OCI-LY1 (cell line): Measurements from ENCODE around the gene SLIT3.

Experiments
- H2AFZ ChIP-seq: fragments of 200-600 bp; sonication (generic), shearing (Covaris generic); 2 replicates; pipeline ENCODE4 v1.6.0; 2014; ENCODE audit warnings: antibody characterized with exemption, mild to moderate bottlenecking, low read length
- H3F3A ChIP-seq: fragments of 200-600 bp; sonication (generic), shearing (Covaris generic); 2 replicates; pipeline ENCODE4 v1.6.0; 2014; ENCODE audit warnings: mild to moderate bottlenecking, antibody characterized with exemption, low read length, moderate library complexity; ENCODE audit not compliant: insufficient read depth
- H3K27ac ChIP-seq: fragments of 200-600 bp; sonication (generic); 2 replicates; pipeline ENCODE4 v1.5.1; 2014; ENCODE audit warnings: low read length, mixed run types, mild to moderate bottlenecking, low read depth; ENCODE audit not compliant: poor library complexity, severe bottlenecking
- H3K27me3 ChIP-seq: fragments of 200-600 bp; sonication (generic); 2 replicates; pipeline ENCODE4 v1.6.0; 2014; ENCODE audit warnings: antibody characterized with exemption, mild to moderate bottlenecking, low read length, moderate library complexity; ENCODE audit not compliant: insufficient read depth
- H3K36me3 ChIP-seq: fragments of 200-600 bp; sonication (generic); 2 replicates; pipeline ENCODE4 v1.6.1; 2014; ENCODE audit warnings: mild to moderate bottlenecking, antibody characterized with exemption, low read length, moderate library complexity, mixed read lengths; ENCODE audit not compliant: insufficient read depth
- H3K4me1 ChIP-seq: fragments of 200-600 bp; sonication (generic); 2 replicates; pipeline ENCODE4 v1.5.1; 2014; ENCODE audit warnings: mild to moderate bottlenecking, low read length, moderate library complexity; ENCODE audit not compliant: insufficient read depth, severe bottlenecking
- H3K4me2 ChIP-seq: fragments of 200-600 bp; sonication (generic), shearing (Covaris generic); 2 replicates; pipeline ENCODE4 v1.6.1; 2014; ENCODE audit warnings: low read length
- H3K4me3 ChIP-seq: fragments of 200-600 bp; sonication (generic); 2 replicates; pipeline ENCODE4 v1.5.1; 2014; ENCODE audit warnings: low read length, low read depth, mild to moderate bottlenecking, mixed read lengths; ENCODE audit not compliant: poor library complexity, severe bottlenecking
- H3K79me2 ChIP-seq: fragments of 200-600 bp; shearing (Covaris generic); 2 replicates; pipeline ENCODE4 v1.6.1; 2016; ENCODE audit warnings: mixed run types, low read length, mixed read lengths; ENCODE audit not compliant: insufficient read depth
- H3K9ac ChIP-seq: fragments of 200-600 bp; sonication (generic), shearing (Covaris generic); 2 replicates; pipeline ENCODE4 v1.6.1; 2014; ENCODE audit warnings: mild to moderate bottlenecking, low read length, mixed read lengths
- H3K9me2 ChIP-seq: fragments of 200-600 bp; sonication (generic), shearing (Covaris generic); 2 replicates; pipeline ENCODE4 v1.6.1; 2014; ENCODE audit warnings: low read depth, mild to moderate bottlenecking, low read length, mixed read lengths
- H3K9me3 ChIP-seq: fragments of 200-600 bp; shearing (Covaris generic); 2 replicates; pipeline ENCODE4 v1.6.1; 2014; ENCODE audit warnings: low read length, mixed read lengths
- H4K20me1 ChIP-seq: fragments of 200-600 bp; sonication (generic), shearing (Covaris generic); 2 replicates; pipeline ENCODE4 v1.6.0; 2016; ENCODE audit warnings: mild to moderate bottlenecking, low read length; ENCODE audit not compliant: insufficient read depth
- EZH2 ChIP-seq: fragments of 200-600 bp; sonication (generic), shearing (Covaris generic); IDR thresholded peaks from 2 replicates; pipeline ENCODE4 v1.8.0; 2017; ENCODE audit warnings: borderline replicate concordance, mixed run types, mild to moderate bottlenecking, antibody characterized with exemption, low read length, moderate library complexity, mixed read lengths
- TF ChIP-seq, protein P1 (sequence below): fragments of 200-600 bp; sonication (generic), shearing (Covaris generic); IDR thresholded peaks from 2 replicates; pipeline ENCODE4 v1.5.1; 2017; ENCODE audit warnings: mild to moderate bottlenecking, antibody characterized with exemption, low read length, moderate library complexity, mixed read lengths

SLIT3 gene

DNA sequence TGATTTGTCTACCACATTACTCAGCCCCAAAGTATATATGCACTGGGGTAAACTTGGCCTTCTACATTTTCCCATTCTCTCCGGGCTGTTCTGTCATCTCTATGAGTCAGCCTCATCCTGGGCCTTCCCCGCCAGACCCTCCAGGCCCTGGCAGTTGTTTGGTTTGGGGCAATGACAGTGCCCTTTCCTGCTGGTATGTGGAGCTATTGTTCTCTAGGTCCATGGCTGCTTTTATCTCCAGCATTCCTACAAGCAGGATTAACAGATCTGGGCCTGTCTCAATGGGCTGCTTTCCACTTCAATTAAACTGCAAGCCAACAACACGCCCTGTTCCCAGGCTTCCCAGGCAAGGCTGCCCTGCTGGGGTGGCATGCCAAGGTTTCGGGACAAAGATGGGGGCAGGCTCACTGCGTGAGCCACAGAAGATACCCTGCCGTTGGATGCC is 136.4 kb downstream of the SLIT3 start:
- Histone ChIP-seq H2AFZ (no peak overlapping the region), H3K4me2 (no peak overlapping the region), H4K20me1 (no peaks in the 10 kb centered on the region), H3K4me3 (no peak overlapping the region), H3K27ac (no peak overlapping the region), H3F3A (no peaks in the 10 kb centered on the region), H3K79me2 (no peaks in the 10 kb centered on the region), H3K36me3 (no peaks in the 10 kb centered on the region; the same call in 1 of the 2 replicates), H3K4me1 (no peaks in the 10 kb centered on the region), H3K9ac (no peak overlapping the region), H3K27me3 (peaks cover 7% of the 10 kb centered on the region; the same call in 1 of the 2 replicates), H3K9me2 (no peaks in the 10 kb centered on the region), H3K9me3 (no peaks in the 10 kb centered on the region)
- TF ChIP-seq EZH2 = no peak
- TF ChIP-seq, protein P1, sequence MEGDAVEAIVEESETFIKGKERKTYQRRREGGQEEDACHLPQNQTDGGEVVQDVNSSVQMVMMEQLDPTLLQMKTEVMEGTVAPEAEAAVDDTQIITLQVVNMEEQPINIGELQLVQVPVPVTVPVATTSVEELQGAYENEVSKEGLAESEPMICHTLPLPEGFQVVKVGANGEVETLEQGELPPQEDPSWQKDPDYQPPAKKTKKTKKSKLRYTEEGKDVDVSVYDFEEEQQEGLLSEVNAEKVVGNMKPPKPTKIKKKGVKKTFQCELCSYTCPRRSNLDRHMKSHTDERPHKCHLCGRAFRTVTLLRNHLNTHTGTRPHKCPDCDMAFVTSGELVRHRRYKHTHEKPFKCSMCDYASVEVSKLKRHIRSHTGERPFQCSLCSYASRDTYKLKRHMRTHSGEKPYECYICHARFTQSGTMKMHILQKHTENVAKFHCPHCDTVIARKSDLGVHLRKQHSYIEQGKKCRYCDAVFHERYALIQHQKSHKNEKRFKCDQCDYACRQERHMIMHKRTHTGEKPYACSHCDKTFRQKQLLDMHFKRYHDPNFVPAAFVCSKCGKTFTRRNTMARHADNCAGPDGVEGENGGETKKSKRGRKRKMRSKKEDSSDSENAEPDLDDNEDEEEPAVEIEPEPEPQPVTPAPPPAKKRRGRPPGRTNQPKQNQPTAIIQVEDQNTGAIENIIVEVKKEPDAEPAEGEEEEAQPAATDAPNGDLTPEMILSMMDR = no peak

DNA sequence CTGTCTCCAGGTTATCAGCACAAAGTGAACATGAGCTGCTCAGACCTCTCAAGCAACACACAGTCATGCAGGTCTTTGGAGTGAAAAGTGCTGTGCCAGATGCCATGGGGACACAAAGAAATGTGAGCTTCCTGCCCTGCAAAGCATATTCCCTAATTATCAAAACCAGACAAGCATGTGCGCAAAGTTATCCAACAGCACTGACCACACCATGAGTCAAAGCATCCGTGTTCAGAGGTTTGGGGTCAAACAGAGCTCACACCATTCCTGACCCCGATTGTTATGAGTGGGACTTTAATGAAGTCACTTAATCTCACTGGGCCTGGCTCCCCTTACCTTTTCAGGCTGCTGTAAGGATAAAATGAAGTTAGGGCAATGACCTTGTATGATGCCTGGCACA is 138.5 kb downstream of the SLIT3 start:
- H3K9me3 ChIP-seq = no peaks in the 10 kb centered on the region
- H3K9me2 ChIP-seq = no peaks in the 10 kb centered on the region
- no peak overlapping the region for H2AFZ ChIP-seq
- H3F3A ChIP-seq = no peaks in the 10 kb centered on the region
- no peaks in the 10 kb centered on the region; the same call in 1 of the 2 replicates for H3K36me3 ChIP-seq
- H3K4me3 ChIP-seq = no peak overlapping the region
- TF ChIP-seq, protein P1 = no peak
- TF ChIP-seq EZH2 = no peak
- H3K4me1 ChIP-seq = no peaks in the 10 kb centered on the region
- no peak overlapping the region for H3K4me2 ChIP-seq
- H3K9ac ChIP-seq = no peak overlapping the region
- no peak overlapping the region for H3K27ac ChIP-seq
- peaks cover 7% of the 10 kb centered on the region; the same call in 1 of the 2 replicates for H3K27me3 ChIP-seq
- no peaks in the 10 kb centered on the region for H4K20me1 ChIP-seq
- H3K79me2 ChIP-seq = no peaks in the 10 kb centered on the region

DNA sequence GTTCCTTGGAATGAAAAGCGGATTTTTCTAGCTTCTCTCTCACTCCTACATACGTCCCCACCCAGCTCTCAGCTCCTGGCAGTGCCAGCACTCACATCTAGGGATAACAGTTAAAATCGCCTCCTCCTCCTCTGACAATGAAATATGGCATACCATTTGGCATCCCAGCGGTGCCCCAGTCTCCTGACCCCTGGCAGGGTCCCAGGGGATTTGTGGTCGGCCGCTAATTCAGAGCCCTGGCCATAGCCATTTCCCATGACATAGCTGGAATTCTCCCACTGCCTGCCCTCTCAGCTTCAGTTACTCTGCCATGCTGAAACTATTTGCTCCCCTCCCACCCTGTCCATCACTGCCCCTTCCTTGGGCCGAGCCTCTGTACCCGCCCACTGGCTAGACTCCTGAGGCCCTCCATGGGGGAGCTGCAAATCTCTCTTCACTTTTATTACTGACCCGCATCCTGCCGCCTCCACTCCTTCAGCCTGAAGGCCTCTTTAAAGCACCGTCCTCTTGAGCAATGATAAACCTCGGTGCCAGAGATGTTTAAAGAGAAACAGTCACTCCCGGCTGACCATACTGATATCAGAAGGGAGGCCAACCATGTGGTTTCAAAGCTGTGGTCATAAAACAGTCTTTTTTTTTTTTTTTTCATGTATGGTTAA is 139.8 kb downstream of the SLIT3 start:
- Histone ChIP-seq H3K79me2 (no peaks in the 10 kb centered on the region), H3K27me3 (peaks cover 7% of the 10 kb centered on the region; the same call in 1 of the 2 replicates), H3K4me1 (no peaks in the 10 kb centered on the region), H3K4me2 (no peak overlapping the region), H3K36me3 (no peaks in the 10 kb centered on the region; the same call in 1 of the 2 replicates), H3K27ac (no peak overlapping the region), H3K9me2 (no peaks in the 10 kb centered on the region), H3K4me3 (no peak overlapping the region), H3F3A (no peaks in the 10 kb centered on the region), H2AFZ (no peak overlapping the region), H4K20me1 (no peaks in the 10 kb centered on the region), H3K9me3 (no peaks in the 10 kb centered on the region), H3K9ac (no peak overlapping the region)
- TF ChIP-seq, protein P1 = no peak
- no peak for TF ChIP-seq EZH2
